B cell (primary cell): Measurements from ENCODE around the gene LRRC43. TPM values are rescaled to one million over a fixed set of nuclear protein-coding genes. Genes with fewer than 3 reads are reported as not detected.

Source experiments
- ATAC-seq: fragments of 200-7000 bp; cut with Tn5 transposase; one replicate; pipeline ENCODE4 v1.10.0; 2021; ENCODE audit warnings: low read depth, mild to moderate bottlenecking, moderate number of reproducible peaks, moderate library complexity
- CTCF ChIA-PET: fragments of 350-600 bp; sonication (Branson Sonifier 250); formaldehyde crosslinking; loops from one replicate; lab custom pipeline; 2021; ENCODE audit warnings: antibody characterized with exemption, inconsistent platforms; lab: Charles Lee
- POLR2A ChIA-PET: fragments of 350-600 bp; sonication (Branson Sonifier 250); formaldehyde crosslinking; loops from one replicate; lab custom pipeline; 2021; ENCODE audit warnings: antibody characterized with exemption; lab: Charles Lee
- DNase-seq: peaks from one replicate; pipeline ENCODE4 v3.0.0; 2013
- H2AFZ ChIP-seq: 2 replicates; pipeline ENCODE4 v1.6.1; 2012; ENCODE audit warnings: mild to moderate bottlenecking, low read depth, low read length; ENCODE audit not compliant: insufficient read depth, poor library complexity, severe bottlenecking
- H3K27ac ChIP-seq, 2 donors: 1 replicate in 1 of 2; 2 replicates in 1 of 2; pipeline ENCODE4 v1.5.1; 2012 to 2013; ENCODE audit warnings: low read length in 2 of 2, mild to moderate bottlenecking in 2 of 2, moderate library complexity in 1 of 2
- H3K27me3 ChIP-seq, 4 experiments: fragments of 200-600 bp in 1 of 4; sonication (generic) in 1 of 4; replicated peaks in 1 of 4; 1 replicate in 2 of 4; 2 replicates in 2 of 4; pipeline versions ENCODE4 v1.6.1 to v1.7.0; 2013 to 2016; ENCODE audit warnings: low read length in 3 of 4, mild to moderate bottlenecking in 2 of 4, mixed read lengths in 1 of 4, moderate library complexity in 1 of 4; ENCODE audit not compliant: insufficient read depth in 4 of 4, control insufficient read depth in 3 of 4; ENCODE audit errors: control extremely low read depth in 1 of 4
- H3K36me3 ChIP-seq, 2 experiments: replicated peaks in 1 of 2; 1 replicate in 1 of 2; 2 replicates in 1 of 2; pipeline versions ENCODE4 v1.6.1 to v1.7.1; 2013; ENCODE audit warnings: low read length in 1 of 2; ENCODE audit not compliant: insufficient read depth in 2 of 2, control insufficient read depth in 1 of 2; ENCODE audit errors: control extremely low read depth in 1 of 2, extremely low read depth in 1 of 2
- H3K4me1 ChIP-seq, 2 donors: fragments of 200-600 bp in 1 of 2; sonication (generic) in 1 of 2; 1 replicate in 1 of 2; 2 replicates in 1 of 2; pipeline versions ENCODE4 v1.5.1 to v1.6.1; 2013 to 2017; ENCODE audit warnings: low read length in 2 of 2; ENCODE audit not compliant: control insufficient read depth in 2 of 2, insufficient read depth in 2 of 2
- H3K4me2 ChIP-seq: replicated peaks from 2 replicates; pipeline ENCODE3; 2012; ENCODE audit warnings: mild to moderate bottlenecking, low read depth, low read length; ENCODE audit not compliant: poor library complexity, severe bottlenecking
- H3K4me3 ChIP-seq, 5 experiments: fragments of 200-600 bp in 1 of 5; sonication (generic) in 1 of 5; 1 replicate in 3 of 5; 2 replicates in 2 of 5; pipeline versions ENCODE4 v1.5.1 to v1.7.0; 2011 to 2016; ENCODE audit warnings: low read length in 4 of 5, mild to moderate bottlenecking in 4 of 5, low read depth in 2 of 5, control low read depth in 1 of 5, moderate library complexity in 1 of 5; ENCODE audit not compliant: insufficient read depth in 1 of 5; ENCODE audit errors: control extremely low read depth in 1 of 5, extremely low read depth in 1 of 5
- H3K79me2 ChIP-seq: fragments of 200-600 bp; sonication (generic); one replicate; pipeline ENCODE4 v1.6.0; 2016; ENCODE audit warnings: low read length; ENCODE audit not compliant: control insufficient read depth, insufficient read depth
- H3K9ac ChIP-seq: fragments of 200-600 bp; sonication (generic); 2 replicates; pipeline ENCODE4 v1.6.1; 2017; ENCODE audit warnings: mild to moderate bottlenecking, low read length, moderate library complexity
- H3K9me3 ChIP-seq, 3 donors: one replicate each; pipeline versions ENCODE4 v1.6.1 to v1.7.1; 2013; ENCODE audit warnings: low read length in 2 of 3; ENCODE audit not compliant: control insufficient read depth in 2 of 3, insufficient read depth in 1 of 3; ENCODE audit errors: control extremely low read depth in 1 of 3
- H4K20me1 ChIP-seq: 2 replicates; pipeline ENCODE4 v1.6.0; 2012; ENCODE audit warnings: mild to moderate bottlenecking, low read length; ENCODE audit not compliant: insufficient read depth, control insufficient read depth, poor library complexity, severe bottlenecking
- H3K27ac Mint-ChIP-seq: one replicate; pipeline ENCODE4 v1.8.0; 2021; ENCODE audit warnings: mixed read lengths
- H3K27me3 Mint-ChIP-seq: one replicate; pipeline ENCODE4 v1.8.0; 2021; ENCODE audit warnings: mixed read lengths
- H3K4me1 Mint-ChIP-seq: one replicate; pipeline ENCODE4 v1.8.0; 2021; ENCODE audit warnings: mixed read lengths
- H3K4me3 Mint-ChIP-seq: one replicate; pipeline ENCODE4 v1.8.0; 2021; ENCODE audit warnings: mixed read lengths
- H3K9me3 Mint-ChIP-seq: one replicate; pipeline ENCODE4 v1.8.0; 2022; ENCODE audit warnings: mixed read lengths; ENCODE audit not compliant: insufficient read depth
- EZH2 ChIP-seq: IDR thresholded peaks from 2 replicates; pipeline ENCODE4 v1.6.1; 2012; ENCODE audit warnings: borderline replicate concordance, low read depth, mild to moderate bottlenecking, moderate library complexity, low read length; ENCODE audit not compliant: insufficient read depth, poor library complexity, severe bottlenecking
- WGBS: methylation state at CpG from one replicate; pipeline ENCODE4 v1.1.5; 2013; ENCODE audit warnings: missing lambda C conversion rate; ENCODE audit not compliant: insufficient coverage; 5-methylcytosine and 5-hydroxymethylcytosine counted together
- intact Hi-C: fragments of 100-400 bp; cut with micrococcal nuclease; formaldehyde crosslinking; loops from one replicate; pipeline ENCODE4 v1.10.0; 2022
- polyA plus RNA-seq: library from polyadenylated mRNA; depleted of rRNA; stranded (reverse); fragments of >200 nt; gene quantifications from 2 replicates; pipeline ENCODE4 v1.2.3, GENCODE V29; 2012
- total RNA-seq, 2 donors: library from RNA; stranded (reverse); fragments of 120-200 nt in 1 of 2; gene quantifications; 1 replicate in 1 of 2; 2 replicates in 1 of 2; pipeline versions ENCODE4 v1.2.3 to v1.2.4, GENCODE V29; 2013 to 2022
- TF ChIP-seq, protein P1 (sequence below): fragments of 200-600 bp; IDR thresholded peaks from one replicate; pipeline ENCODE4 v1.8.0; 2022; ENCODE audit warnings: antibody characterized with exemption, mild to moderate bottlenecking

The LRRC43 gene
- total and polyA plus RNA-seq, 2 donors (not counting 1 experiment from before 2014, with no cell fraction given) = not detected

- Mint-ChIP-seq H3K27ac (no peak overlapping the region), H3K4me1 (no peaks in the 10 kb centered on the region), H3K9me3 (no peaks in the 10 kb centered on the region), H3K27me3 (peaks cover 3% of the 10 kb centered on the region), H3K4me3 (no peak overlapping the region)
- POLR2A ChIA-PET = no interaction called here
- ATAC-seq (no peak), DNase-seq (no peak)
- H2AFZ ChIP-seq = no peak overlapping the region
- H3K9ac ChIP-seq = no peak overlapping the region
- no peaks in the 10 kb centered on the region for H3K36me3 ChIP-seq
- H3K9me3 ChIP-seq = no peaks in the 10 kb centered on the region
- H4K20me1 ChIP-seq = no peaks in the 10 kb centered on the region
- 93% methylated on average over 2 of the region's 8 CpGs for WGBS
- no peaks in the 10 kb centered on the region for H3K4me1 ChIP-seq
- no peaks in the 10 kb centered on the region for H3K79me2 ChIP-seq
- H3K27me3 ChIP-seq = no peaks in the 10 kb centered on the region
- H3K4me3 ChIP-seq = no peak overlapping the region
- TF ChIP-seq EZH2 = no peak
- TF ChIP-seq, protein P1, sequence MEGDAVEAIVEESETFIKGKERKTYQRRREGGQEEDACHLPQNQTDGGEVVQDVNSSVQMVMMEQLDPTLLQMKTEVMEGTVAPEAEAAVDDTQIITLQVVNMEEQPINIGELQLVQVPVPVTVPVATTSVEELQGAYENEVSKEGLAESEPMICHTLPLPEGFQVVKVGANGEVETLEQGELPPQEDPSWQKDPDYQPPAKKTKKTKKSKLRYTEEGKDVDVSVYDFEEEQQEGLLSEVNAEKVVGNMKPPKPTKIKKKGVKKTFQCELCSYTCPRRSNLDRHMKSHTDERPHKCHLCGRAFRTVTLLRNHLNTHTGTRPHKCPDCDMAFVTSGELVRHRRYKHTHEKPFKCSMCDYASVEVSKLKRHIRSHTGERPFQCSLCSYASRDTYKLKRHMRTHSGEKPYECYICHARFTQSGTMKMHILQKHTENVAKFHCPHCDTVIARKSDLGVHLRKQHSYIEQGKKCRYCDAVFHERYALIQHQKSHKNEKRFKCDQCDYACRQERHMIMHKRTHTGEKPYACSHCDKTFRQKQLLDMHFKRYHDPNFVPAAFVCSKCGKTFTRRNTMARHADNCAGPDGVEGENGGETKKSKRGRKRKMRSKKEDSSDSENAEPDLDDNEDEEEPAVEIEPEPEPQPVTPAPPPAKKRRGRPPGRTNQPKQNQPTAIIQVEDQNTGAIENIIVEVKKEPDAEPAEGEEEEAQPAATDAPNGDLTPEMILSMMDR = no peak
- intact Hi-C loops = no loop called here
- CTCF ChIA-PET = no interaction called here
- no peak overlapping the region for H3K27ac ChIP-seq
- H3K4me2 ChIP-seq = no peak overlapping the region
These were observed 32.7 kb upstream of the LRRC43 start for GRCh38 chr12:122150127-122150681.

DNA sequence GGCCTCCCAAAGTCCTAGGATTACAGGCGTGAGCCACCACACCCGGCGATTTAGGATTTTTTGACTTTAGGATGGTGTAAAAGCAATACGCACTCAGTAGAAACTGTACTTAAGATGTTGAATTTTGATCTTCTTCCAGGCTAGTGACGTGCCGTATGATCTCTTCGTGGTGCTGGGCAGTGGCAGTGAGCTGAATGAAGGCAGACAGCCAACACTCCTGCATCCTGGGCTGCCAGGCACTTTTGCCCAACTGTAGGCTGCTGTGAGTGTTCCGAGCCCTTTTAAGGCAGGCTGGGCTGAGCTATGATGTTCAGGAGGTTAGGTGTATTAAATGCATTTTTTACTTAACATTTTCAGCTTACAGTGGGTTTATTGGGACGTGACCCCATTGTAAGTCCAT is 30.2 kb upstream of the LRRC43 start:
- Histone ChIP-seq H3K4me3 (no peak overlapping the region), H3K4me1 (no peaks in the 10 kb centered on the region), H3K9ac (no peak overlapping the region), H2AFZ (no peak overlapping the region), H3K36me3 (no peaks in the 10 kb centered on the region), H3K4me2 (no peak overlapping the region), H4K20me1 (no peaks in the 10 kb centered on the region), H3K27me3 (no peaks in the 10 kb centered on the region), H3K79me2 (no peaks in the 10 kb centered on the region), H3K27ac (no peak overlapping the region), H3K9me3 (no peaks in the 10 kb centered on the region)
- ChIA-PET CTCF (no interaction called here), POLR2A (no interaction called here)
- intact Hi-C loops = no loop called here
- no peaks in the 10 kb centered on the region for H3K9me3 Mint-ChIP-seq
- H3K27ac Mint-ChIP-seq = no peak overlapping the region
- TF ChIP-seq EZH2 = no peak
- TF ChIP-seq, protein P1 = no peak
- ATAC-seq = no peak
- WGBS = 94% methylated on average over 7 of the region's 9 CpGs
- H3K4me1 Mint-ChIP-seq = no peaks in the 10 kb centered on the region
- H3K27me3 Mint-ChIP-seq = peaks cover 6% of the 10 kb centered on the region
- H3K4me3 Mint-ChIP-seq = no peak overlapping the region
- DNase-seq = no peak
